ENCODE results near the gene CACNA2D1. TPM values are rescaled to one million over a fixed set of nuclear protein-coding genes. Genes with fewer than 3 reads are reported as not detected.

CACNA2D1 gene
- total and polyA plus RNA-seq, 9 of the 15 experiments (the other 6 are each of a cell fraction or from before 2014, with no cell fraction given) = 0.49 TPM; not detected in 8

- TF ChIP-seq NCOR1 (IDR thresholded peaks at IDR 0.05) = no peak
- TF ChIP-seq ELK1 (CRISPR knock-in tag; IDR thresholded peaks at IDR 0.05) = no peak
- no peak for TF ChIP-seq CTBP1 (IDR thresholded peaks at IDR 0.05; ENCODE audit: borderline replicate concordance)
- TF ChIP-seq ZNF133 (CRISPR knock-in tag; IDR thresholded peaks at IDR 0.05) = no peak
- no peak for TF ChIP-seq JUND (IDR thresholded peaks at IDR 0.05; ENCODE audit: borderline replicate concordance, low read depth, low read length)
- no peak for TF ChIP-seq JUND (tag; IDR thresholded peaks at IDR 0.05; ENCODE audit: borderline replicate concordance, low read depth, low read length)
- TF ChIP-seq NR0B1 (IDR thresholded peaks at IDR 0.05; ENCODE audit: partially characterized antibody) = no peak
- TF ChIP-seq TCF7 (IDR thresholded peaks at IDR 0.05; ENCODE audit: borderline replicate concordance) = no peak
- TF ChIP-seq SREBF2 (CRISPR knock-in tag; IDR thresholded peaks at IDR 0.05) = no peak
- no peak for TF ChIP-seq CREB1 (IDR thresholded peaks at IDR 0.05)
- no peak for TF ChIP-seq CREB1 (CRISPR knock-in tag; IDR thresholded peaks at IDR 0.05)
- no peak for TF ChIP-seq ZNF41 (CRISPR knock-in tag; conservative IDR thresholded peaks at IDR 0.05)
- TF ChIP-seq ZNF354B (CRISPR knock-in tag; IDR thresholded peaks at IDR 0.05) = no peak
- no peak for FAIRE-seq
- no peaks in the 10 kb centered on the region for H3K9me3 ChIP-seq (replicated peaks; ENCODE audit: control insufficient read depth, insufficient read depth, low read depth, low read length)
- 0% methylated on average over 3 of the region's 3 CpGs for WGBS (ENCODE audit: insufficient coverage, low coverage, missing lambda C conversion rate)
- no peaks in the 10 kb centered on the region for H3K36me3 ChIP-seq (ENCODE audit: control insufficient read depth, insufficient read depth, low read length)
- H3K27me3 ChIP-seq (ENCODE audit: control insufficient read depth in 2 of 2, insufficient read depth in 2 of 2, low read length in 2 of 2) = no peaks in the 10 kb centered on the region
- in situ Hi-C loops (cut with MboI) = no loop called here
- DNase-seq (ENCODE audit: extremely low read depth in 1 of 4, low spot score in 3 of 4) = no peak
- no peaks in the 10 kb centered on the region for H4K20me1 ChIP-seq (replicated peaks; ENCODE audit: control insufficient read depth, insufficient read depth, low read length)
- no peak for ATAC-seq
- CTCF ChIA-PET (ENCODE audit: low intra/inter-chr PET ratio) = no interaction called here
- H3K4me1 ChIP-seq (replicated peaks in 1 of 2; ENCODE audit: control insufficient read depth in 2 of 2, insufficient read depth in 2 of 2, low read length in 2 of 2) = no peaks in the 10 kb centered on the region
- no peak overlapping the region for H3K4me3 ChIP-seq
- intact Hi-C loops (cut with micrococcal nuclease) = no loop called here
- POLR2A ChIA-PET = no interaction called here
- no peaks in the 10 kb centered on the region for H3K9me1 ChIP-seq (ENCODE audit: control insufficient read depth, insufficient read depth, low read length)
- no TSS peak for BruUV-seq (replicated peaks)
- no peak overlapping the region for H2AFZ ChIP-seq (ENCODE audit: low read depth, low read length)
- H3K27ac ChIP-seq (ENCODE audit: extremely low read depth, low read depth, low read length) = no peak overlapping the region
- H3K9ac ChIP-seq (ENCODE audit: insufficient read depth in 1 of 2, low read depth in 2 of 2, low read length in 2 of 2) = no peak overlapping the region
- no peak overlapping the region for H3K4me2 ChIP-seq (ENCODE audit: insufficient read depth, low read length)
- no peaks in the 10 kb centered on the region for H3K79me2 ChIP-seq (ENCODE audit: control insufficient read depth, insufficient read depth, low read length)
Observed at GRCh38 chr7:82359426-82359825, 84.2 kb downstream of the CACNA2D1 start.

All from K562 (cell line).